ENCODE results near the gene SLC39A8. TPM values are rescaled to one million over a fixed set of nuclear protein-coding genes. Genes with fewer than 3 reads are reported as not detected.

SLC39A8 gene
- total RNA-seq, 1 donor from 2014 or later: 6.9 TPM

- H3K4me3 Mint-ChIP-seq: no peak overlapping the region
- no peaks in the 10 kb centered on the region for H4K20me1 ChIP-seq (ENCODE audit: low read depth)
- H3K4me3 ChIP-seq: no peak overlapping the region
- H3K27me3 ChIP-seq: no peaks in the 10 kb centered on the region
- peaks cover 16% of the 10 kb centered on the region for H3K4me1 ChIP-seq
- DNase-seq (ENCODE audit: low spot score): no peak
- no peak overlapping the region for H3K27ac ChIP-seq
- no peak overlapping the region for H3K27ac Mint-ChIP-seq
- no peaks in the 10 kb centered on the region for H3K27me3 Mint-ChIP-seq (ENCODE audit: insufficient read depth, low read depth)
- peaks cover 23% of the 10 kb centered on the region for H3K4me1 Mint-ChIP-seq
- H3K36me3 Mint-ChIP-seq: no peaks in the 10 kb centered on the region
- TF ChIP-seq EZH2phosphoT487 (IDR thresholded peaks at IDR 0.05): no peak
- TF ChIP-seq EZH2 (IDR thresholded peaks at IDR 0.05): no peak
- no peak for TF ChIP-seq CTCF (IDR thresholded peaks at IDR 0.05)
- H3K79me2 ChIP-seq (ENCODE audit: low read depth): no peaks in the 10 kb centered on the region
- H2AFZ ChIP-seq (replicated peaks): no peak overlapping the region
- no peaks in the 10 kb centered on the region for H3K9me3 ChIP-seq (ENCODE audit: low read depth)
- no peaks in the 10 kb centered on the region for H3K36me3 ChIP-seq
- H3K4me2 ChIP-seq: no peak overlapping the region
- H3F3A ChIP-seq (ENCODE audit: low read depth): no peaks in the 10 kb centered on the region
- H3K9ac ChIP-seq: no peak overlapping the region
- peaks cover 9% of the 10 kb centered on the region for H3K9me3 Mint-ChIP-seq
These were observed 122.4 kb downstream of the SLC39A8 start for GRCh38 chr4:102222838-102223409.

GRCh38 chr4:102219129-102219528 lies 126.2 kb downstream of the SLC39A8 start:
- H3K4me1 Mint-ChIP-seq: peaks cover 31% of the 10 kb centered on the region
- peak overlapping the region; percentile 42 for H3K4me3 Mint-ChIP-seq

GRCh38 chr4:102218656-102219055 lies 126.6 kb downstream of the SLC39A8 start:
- no peak for TF ChIP-seq EZH2phosphoT487 (IDR thresholded peaks at IDR 0.05)
- no peak for TF ChIP-seq CTCF (IDR thresholded peaks at IDR 0.05)
- no peak for TF ChIP-seq EZH2 (IDR thresholded peaks at IDR 0.05)
- Histone ChIP-seq H2AFZ (replicated peaks) (peak overlapping the region; percentile 2), H3K4me1 (peaks cover 24% of the 10 kb centered on the region), H3K9me3 (ENCODE audit: low read depth) (no peaks in the 10 kb centered on the region), H4K20me1 (ENCODE audit: low read depth) (no peaks in the 10 kb centered on the region), H3K27me3 (no peaks in the 10 kb centered on the region), H3K9ac (no peak overlapping the region), H3K4me2 (peak overlapping the region; percentile 49), H3F3A (ENCODE audit: low read depth) (no peaks in the 10 kb centered on the region), H3K79me2 (ENCODE audit: low read depth) (no peaks in the 10 kb centered on the region), H3K36me3 (no peaks in the 10 kb centered on the region), H3K4me3 (no peak overlapping the region), H3K27ac (no peak overlapping the region)
- Mint-ChIP-seq H3K36me3 (no peaks in the 10 kb centered on the region), H3K9me3 (no peaks in the 10 kb centered on the region), H3K27ac (peak overlapping the region; percentile 65), H3K4me3 (peak overlapping the region; percentile 42), H3K27me3 (ENCODE audit: insufficient read depth, low read depth) (peaks cover 2% of the 10 kb centered on the region), H3K4me1 (peaks cover 31% of the 10 kb centered on the region)
- DNase-seq (ENCODE audit: low spot score): peak; percentile 52

More at GRCh38 chr4:102219129-102219528, 126.2 kb downstream of the SLC39A8 start:
- Histone ChIP-seq H3K36me3 (no peaks in the 10 kb centered on the region), H3F3A (ENCODE audit: low read depth) (no peaks in the 10 kb centered on the region), H3K9me3 (ENCODE audit: low read depth) (no peaks in the 10 kb centered on the region), H3K4me2 (peak overlapping the region; percentile 49), H3K79me2 (ENCODE audit: low read depth) (no peaks in the 10 kb centered on the region), H3K9ac (no peak overlapping the region), H3K27me3 (no peaks in the 10 kb centered on the region), H4K20me1 (ENCODE audit: low read depth) (no peaks in the 10 kb centered on the region), H3K27ac (no peak overlapping the region), H2AFZ (replicated peaks) (peak overlapping the region; percentile 2), H3K4me1 (peaks cover 24% of the 10 kb centered on the region), H3K4me3 (no peak overlapping the region)
- TF ChIP-seq EZH2phosphoT487 (IDR thresholded peaks at IDR 0.05) (no peak), EZH2 (IDR thresholded peaks at IDR 0.05) (no peak), CTCF (IDR thresholded peaks at IDR 0.05) (no peak)
- Mint-ChIP-seq H3K27me3 (ENCODE audit: insufficient read depth, low read depth) (peaks cover 2% of the 10 kb centered on the region), H3K36me3 (no peaks in the 10 kb centered on the region), H3K27ac (peak overlapping the region; percentile 59), H3K9me3 (no peaks in the 10 kb centered on the region)
- DNase-seq (ENCODE audit: low spot score): peak; percentile 25

Data from neural progenitor cell (in vitro differentiated cells).